Stimulated activated CD4-positive, alpha-beta T cell treated with anti-CD3 and anti-CD28 coated beads, Interleukin-2, amount 100 ng/mL, for 48 hours (primary cell): ENCODE results near the gene PIN1.

Experiments
- DNase-seq, 2 donors: peaks; one replicate each; pipeline ENCODE4 v3.0.0-alpha.2; 2020

The PIN1 gene

GRCh38 chr19:9891609-9892373 lies 56.7 kb downstream of the PIN1 start:
- no peak for DNase-seq
